Measurements from ENCODE around the gene FGF9. TPM values are rescaled to one million over a fixed set of nuclear protein-coding genes. Genes with fewer than 3 reads are reported as not detected.

FGF9 gene
- total and polyA plus RNA-seq, 2 donors from 2014 or later, result 8.5 to 8.6 TPM

DNA sequence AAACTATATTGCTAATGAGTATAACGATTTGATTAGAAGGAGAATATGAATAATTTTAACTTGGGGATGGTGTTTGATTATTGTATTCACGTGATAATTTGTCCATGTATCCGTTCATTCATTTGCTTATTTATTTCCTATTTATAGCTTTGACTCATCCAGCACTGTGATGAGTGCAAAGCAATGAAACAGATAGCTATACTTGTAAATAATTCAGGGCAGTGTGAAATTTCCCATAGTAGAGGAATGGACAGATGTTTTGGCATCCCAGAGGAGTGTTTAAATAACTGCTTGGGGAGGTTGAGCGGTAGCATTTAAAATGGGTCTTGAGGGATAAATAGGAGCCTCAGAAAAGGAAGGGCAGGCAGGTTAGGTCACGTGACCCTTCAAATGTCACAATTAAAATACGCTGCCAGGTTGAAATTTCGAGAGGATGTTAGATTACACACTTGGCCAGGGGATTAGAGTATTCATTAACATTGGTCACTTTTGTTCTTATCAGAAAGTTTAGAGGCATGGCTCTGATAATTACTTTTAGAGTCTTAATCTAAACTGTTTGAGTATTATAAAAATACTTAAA lies 14.7 kb downstream of the FGF9 start:
- no peak for DNase-seq
- Histone ChIP-seq H3K9me3 (ENCODE audit: control insufficient read depth in 2 of 3, insufficient read depth in 1 of 3, low read length in 3 of 3) (no peaks in the 10 kb centered on the region), H3K4me3 (ENCODE audit: low read length in 3 of 3) (no peak overlapping the region), H3K27me3 (ENCODE audit: control insufficient read depth, insufficient read depth, low read length) (no peaks in the 10 kb centered on the region), H3K36me3 (ENCODE audit: control insufficient read depth in 2 of 3, insufficient read depth in 3 of 3, low read length in 3 of 3) (peaks cover 3 to 20% (median 3%) of the 10 kb centered on the region in 3 donors), H3K27ac (ENCODE audit: low read depth in 2 of 2, low read length in 2 of 2) (no peak overlapping the region), H3K4me1 (ENCODE audit: control insufficient read depth in 2 of 3, insufficient read depth in 2 of 3, low read depth in 1 of 3, low read length in 3 of 3) (peaks cover 0 to 2% (median 0%) of the 10 kb centered on the region in 3 donors), H3K9ac (ENCODE audit: low read length in 3 of 3) (no peak overlapping the region)
- no peak for FAIRE-seq
- intact Hi-C loops (cut with DNase I), result no loop called here
- TF ChIP-seq, protein P1, sequence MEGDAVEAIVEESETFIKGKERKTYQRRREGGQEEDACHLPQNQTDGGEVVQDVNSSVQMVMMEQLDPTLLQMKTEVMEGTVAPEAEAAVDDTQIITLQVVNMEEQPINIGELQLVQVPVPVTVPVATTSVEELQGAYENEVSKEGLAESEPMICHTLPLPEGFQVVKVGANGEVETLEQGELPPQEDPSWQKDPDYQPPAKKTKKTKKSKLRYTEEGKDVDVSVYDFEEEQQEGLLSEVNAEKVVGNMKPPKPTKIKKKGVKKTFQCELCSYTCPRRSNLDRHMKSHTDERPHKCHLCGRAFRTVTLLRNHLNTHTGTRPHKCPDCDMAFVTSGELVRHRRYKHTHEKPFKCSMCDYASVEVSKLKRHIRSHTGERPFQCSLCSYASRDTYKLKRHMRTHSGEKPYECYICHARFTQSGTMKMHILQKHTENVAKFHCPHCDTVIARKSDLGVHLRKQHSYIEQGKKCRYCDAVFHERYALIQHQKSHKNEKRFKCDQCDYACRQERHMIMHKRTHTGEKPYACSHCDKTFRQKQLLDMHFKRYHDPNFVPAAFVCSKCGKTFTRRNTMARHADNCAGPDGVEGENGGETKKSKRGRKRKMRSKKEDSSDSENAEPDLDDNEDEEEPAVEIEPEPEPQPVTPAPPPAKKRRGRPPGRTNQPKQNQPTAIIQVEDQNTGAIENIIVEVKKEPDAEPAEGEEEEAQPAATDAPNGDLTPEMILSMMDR (IDR thresholded peaks at IDR 0.05; ENCODE audit: borderline replicate concordance, extremely low read depth, insufficient read depth), result no peak

DNA sequence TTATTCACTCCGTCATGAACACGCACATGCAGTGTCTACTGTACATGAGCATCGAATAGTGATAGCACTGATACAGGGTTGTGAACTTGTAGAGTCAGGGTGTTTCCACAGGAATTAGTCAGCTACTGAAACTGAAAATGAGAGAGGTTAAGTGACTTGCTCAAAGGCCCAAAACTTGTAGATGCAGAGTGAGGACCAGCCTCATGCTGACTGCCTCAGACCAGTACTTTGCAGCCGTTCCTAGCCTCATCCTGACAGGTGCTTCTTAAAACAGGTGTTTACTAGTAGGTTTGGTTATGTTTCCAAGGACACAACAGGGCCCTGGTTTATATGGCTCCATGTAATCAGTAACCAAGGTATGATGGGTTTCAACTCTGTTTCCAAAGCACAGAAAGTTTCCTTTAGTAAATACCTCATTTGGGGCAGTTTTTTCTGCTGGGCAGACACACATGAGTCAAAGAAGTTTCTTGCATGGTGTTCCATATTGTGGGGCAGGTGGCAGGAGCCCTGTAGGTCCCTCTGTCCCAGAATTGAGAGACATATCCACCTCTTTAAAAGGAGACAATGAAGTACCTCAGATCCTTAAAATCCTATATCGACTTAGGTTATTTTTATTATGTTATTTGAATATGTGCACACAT lies 16.0 kb downstream of the FGF9 start:
- H3K9ac ChIP-seq (ENCODE audit: low read length in 3 of 3), result no peak overlapping the region
- FAIRE-seq (no peak), DNase-seq (peak in 2 of 5 donors; percentile 13 to 19)
- H3K27ac ChIP-seq (ENCODE audit: low read depth in 2 of 2, low read length in 2 of 2), result peak overlapping the region; percentile 11 to 38
- intact Hi-C loops (cut with DNase I), result no loop called here
- no peak overlapping the region for H3K4me3 ChIP-seq (ENCODE audit: low read length in 3 of 3)
- H3K9me3 ChIP-seq (ENCODE audit: control insufficient read depth in 2 of 3, insufficient read depth in 1 of 3, low read length in 3 of 3), result no peaks in the 10 kb centered on the region
- H3K4me1 ChIP-seq (ENCODE audit: control insufficient read depth in 2 of 3, insufficient read depth in 2 of 3, low read depth in 1 of 3, low read length in 3 of 3), result peaks cover 0 to 4% (median 0%) of the 10 kb centered on the region in 3 donors
- no peaks in the 10 kb centered on the region for H3K27me3 ChIP-seq (ENCODE audit: control insufficient read depth, insufficient read depth, low read length)
- peaks cover 3 to 20% (median 3%) of the 10 kb centered on the region in 3 donors for H3K36me3 ChIP-seq (ENCODE audit: control insufficient read depth in 2 of 3, insufficient read depth in 3 of 3, low read length in 3 of 3)
- TF ChIP-seq, protein P1 (IDR thresholded peaks at IDR 0.05; ENCODE audit: borderline replicate concordance, extremely low read depth, insufficient read depth), result no peak

DNA sequence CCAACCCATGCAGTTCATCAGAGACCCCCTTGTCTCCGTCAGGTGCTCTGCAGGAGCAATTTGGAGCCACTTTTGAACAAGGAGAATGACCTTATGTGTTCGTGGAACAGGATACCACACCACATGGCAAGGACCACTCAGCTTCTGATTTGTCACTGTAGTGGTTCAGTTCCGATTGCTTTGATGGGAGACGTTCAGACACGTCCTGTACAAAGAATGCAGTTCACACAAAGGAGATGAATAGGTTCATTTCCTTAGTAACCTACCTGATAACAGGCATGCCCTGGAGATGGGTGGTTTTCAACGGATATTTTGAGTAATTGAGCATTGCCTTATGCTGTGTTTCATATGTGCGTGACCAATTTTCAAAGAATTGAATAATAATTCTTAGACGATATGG lies 17.2 kb downstream of the FGF9 start:
- Histone ChIP-seq H3K27ac (ENCODE audit: low read depth in 2 of 2, low read length in 2 of 2) (peak overlapping the region; percentile 12 to 42), H3K9ac (ENCODE audit: low read length in 3 of 3) (no peak overlapping the region), H3K4me3 (ENCODE audit: low read length in 3 of 3) (no peak overlapping the region), H3K27me3 (ENCODE audit: control insufficient read depth, insufficient read depth, low read length) (no peaks in the 10 kb centered on the region), H3K36me3 (ENCODE audit: control insufficient read depth in 2 of 3, insufficient read depth in 3 of 3, low read length in 3 of 3) (peaks cover 3 to 20% (median 3%) of the 10 kb centered on the region in 3 donors), H3K4me1 (ENCODE audit: control insufficient read depth in 2 of 3, insufficient read depth in 2 of 3, low read depth in 1 of 3, low read length in 3 of 3) (peaks cover 0 to 4% (median 0%) of the 10 kb centered on the region in 3 donors), H3K9me3 (ENCODE audit: control insufficient read depth in 2 of 3, insufficient read depth in 1 of 3, low read length in 3 of 3) (no peaks in the 10 kb centered on the region)
- DNase-seq (no peak), FAIRE-seq (no peak)
- intact Hi-C loops (cut with DNase I), result no loop called here
- TF ChIP-seq, protein P1 (IDR thresholded peaks at IDR 0.05; ENCODE audit: borderline replicate concordance, extremely low read depth, insufficient read depth), result no peak
